Prostate gland (tissue), 2 donors: ENCODE measurements around the gene ZFHX3.

ENCODE experiments used
- CTCF ChIP-seq, 4 experiments: fragments of 200-600 bp in 2 of 4; fragments of 450-650 bp in 2 of 4; sonication (generic) in 2 of 4; IDR thresholded peaks; 1 replicate in 3 of 4; 2 replicates in 1 of 4; pipeline ENCODE4 v1.5.1; 2016 to 2019; ENCODE audit warnings: antibody characterized with exemption in 4 of 4, mild to moderate bottlenecking in 2 of 4, moderate library complexity in 2 of 4
- POLR2A ChIP-seq: fragments of 450-650 bp; IDR thresholded peaks from one replicate; pipeline ENCODE4 v1.6.1; 2016; ENCODE audit warnings: antibody characterized with exemption, mild to moderate bottlenecking
- POLR2AphosphoS5 ChIP-seq: sonication (generic); formaldehyde crosslinking; IDR thresholded peaks from one replicate; pipeline ENCODE4 v1.6.1; 2017; ENCODE audit warnings: antibody characterized with exemption

DNA sequence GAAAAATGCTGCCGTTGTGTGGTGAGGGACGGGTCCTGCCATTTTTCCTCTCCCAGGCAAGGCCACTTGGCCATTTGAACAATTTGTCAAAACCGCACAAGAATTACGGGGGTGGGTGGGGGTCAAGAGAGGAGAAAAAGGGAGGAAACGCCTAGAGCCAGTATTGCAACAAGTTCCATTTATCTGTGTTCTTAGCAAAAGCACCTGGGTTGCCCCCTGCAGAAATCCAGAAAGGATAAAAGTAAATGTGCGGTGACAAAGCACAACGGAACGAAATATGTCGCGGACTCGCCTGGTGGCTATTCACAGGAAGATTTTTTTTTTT is 209.4 kb downstream of the ZFHX3 start:
- TF ChIP-seq POLR2A (no peak), CTCF (IDR thresholded peaks at IDR 0.05) (no peak), POLR2AphosphoS5 (no peak)
